ENCODE data around the gene RNF166.

Gene RNF166

GRCh38 chr16:88693420-88694177 lies 12.6 kb downstream of the RNF166 start:
- no peak for TF ChIP-seq CTCF (IDR thresholded peaks at IDR 0.05; ENCODE audit: low read depth, low read length)
- DNase-seq (ENCODE audit: extremely low read depth, low read depth), result no peak

- no peak for TF ChIP-seq CTCF (IDR thresholded peaks at IDR 0.05; ENCODE audit: low read depth, low read length)
Measured at GRCh38 chr16:88692861-88693260, 13.3 kb downstream of the RNF166 start.

GRCh38 chr16:88691924-88692560 lies 14.2 kb downstream of the RNF166 start:
- TF ChIP-seq CTCF (IDR thresholded peaks at IDR 0.05; ENCODE audit: low read depth, low read length), result no peak
- DNase-seq (ENCODE audit: extremely low read depth, low read depth), result no peak

More at GRCh38 chr16:88692861-88693260, 13.3 kb downstream of the RNF166 start:
- no peak for DNase-seq (ENCODE audit: extremely low read depth, low read depth)

GRCh38 chr16:88691129-88691813 lies 14.9 kb downstream of the RNF166 start:
- DNase-seq (ENCODE audit: extremely low read depth, low read depth), result no peak

GRCh38 chr16:88690341-88691128 lies 15.7 kb downstream of the RNF166 start:
- no peak for DNase-seq (ENCODE audit: extremely low read depth, low read depth)
- TF ChIP-seq CTCF (IDR thresholded peaks at IDR 0.05; ENCODE audit: low read depth, low read length), result no peak

More at GRCh38 chr16:88691129-88691813, 14.9 kb downstream of the RNF166 start:
- no peak for TF ChIP-seq CTCF (IDR thresholded peaks at IDR 0.05; ENCODE audit: low read depth, low read length)

GRCh38 chr16:88688013-88688778 lies 18.0 kb downstream of the RNF166 start:
- no peak for DNase-seq (ENCODE audit: extremely low read depth, low read depth)
- TF ChIP-seq CTCF (IDR thresholded peaks at IDR 0.05; ENCODE audit: low read depth, low read length), result no peak
